Thyroid gland (tissue), 4 donors: Measurements from ENCODE around the gene SLC6A17.

Source experiments
- POLR2A ChIP-seq, 2 donors: fragments of 450-650 bp; IDR thresholded peaks; one replicate each; pipeline ENCODE4 v1.6.1; 2017; ENCODE audit warnings: antibody characterized with exemption in 2 of 2, mild to moderate bottlenecking in 2 of 2, moderate library complexity in 1 of 2
- TF ChIP-seq, protein P1 (sequence below), 6 experiments: fragments of 200-600 bp in 3 of 6; fragments of 450-650 bp in 3 of 6; sonication (generic) in 3 of 6; IDR thresholded peaks; one replicate each; pipeline ENCODE4 v1.5.1; 2016 to 2019; ENCODE audit warnings: antibody characterized with exemption in 6 of 6, mild to moderate bottlenecking in 2 of 6, inconsistent platforms in 1 of 6, moderate library complexity in 1 of 6

DNA sequence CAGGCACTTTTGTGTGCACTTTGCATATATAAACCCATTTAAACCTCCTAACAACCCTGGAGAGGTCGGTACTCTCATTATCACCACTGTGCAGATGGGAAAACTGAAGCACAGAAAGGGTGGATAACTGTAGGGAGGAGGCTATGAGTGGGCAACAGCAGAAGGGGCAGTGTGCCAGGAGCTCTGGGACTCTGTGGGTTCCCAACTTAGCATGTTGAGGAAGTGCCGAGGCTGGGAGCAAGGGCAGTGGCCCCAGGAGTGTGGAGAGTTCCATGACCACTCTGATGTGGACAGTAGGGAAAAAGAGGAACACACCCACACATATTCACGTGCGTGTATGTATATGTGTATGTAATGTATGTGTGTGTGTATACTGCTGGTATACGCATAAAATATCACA, 34.2 kb downstream of the SLC6A17 start:
- TF ChIP-seq, protein P1, sequence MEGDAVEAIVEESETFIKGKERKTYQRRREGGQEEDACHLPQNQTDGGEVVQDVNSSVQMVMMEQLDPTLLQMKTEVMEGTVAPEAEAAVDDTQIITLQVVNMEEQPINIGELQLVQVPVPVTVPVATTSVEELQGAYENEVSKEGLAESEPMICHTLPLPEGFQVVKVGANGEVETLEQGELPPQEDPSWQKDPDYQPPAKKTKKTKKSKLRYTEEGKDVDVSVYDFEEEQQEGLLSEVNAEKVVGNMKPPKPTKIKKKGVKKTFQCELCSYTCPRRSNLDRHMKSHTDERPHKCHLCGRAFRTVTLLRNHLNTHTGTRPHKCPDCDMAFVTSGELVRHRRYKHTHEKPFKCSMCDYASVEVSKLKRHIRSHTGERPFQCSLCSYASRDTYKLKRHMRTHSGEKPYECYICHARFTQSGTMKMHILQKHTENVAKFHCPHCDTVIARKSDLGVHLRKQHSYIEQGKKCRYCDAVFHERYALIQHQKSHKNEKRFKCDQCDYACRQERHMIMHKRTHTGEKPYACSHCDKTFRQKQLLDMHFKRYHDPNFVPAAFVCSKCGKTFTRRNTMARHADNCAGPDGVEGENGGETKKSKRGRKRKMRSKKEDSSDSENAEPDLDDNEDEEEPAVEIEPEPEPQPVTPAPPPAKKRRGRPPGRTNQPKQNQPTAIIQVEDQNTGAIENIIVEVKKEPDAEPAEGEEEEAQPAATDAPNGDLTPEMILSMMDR (IDR thresholded peaks at IDR 0.05), result no peak
- TF ChIP-seq POLR2A (IDR thresholded peaks at IDR 0.05), result no peak
